WI38 (cell line): ENCODE data around the gene PXDN.

ENCODE experiments used
- H3K4me3 ChIP-seq: 2 replicates; pipeline ENCODE4 v1.5.1; 2011; ENCODE audit warnings: low read depth, mild to moderate bottlenecking, control low read depth, low read length
- TF ChIP-seq, protein P1 (sequence below): IDR thresholded peaks from 2 replicates; pipeline ENCODE4 v1.5.1; 2012; ENCODE audit warnings: low read depth, mild to moderate bottlenecking, control low read depth, low read length

PXDN gene

GRCh38 chr2:1773883-1774282, 29.6 kb upstream of the PXDN start:
- TF ChIP-seq, protein P1, sequence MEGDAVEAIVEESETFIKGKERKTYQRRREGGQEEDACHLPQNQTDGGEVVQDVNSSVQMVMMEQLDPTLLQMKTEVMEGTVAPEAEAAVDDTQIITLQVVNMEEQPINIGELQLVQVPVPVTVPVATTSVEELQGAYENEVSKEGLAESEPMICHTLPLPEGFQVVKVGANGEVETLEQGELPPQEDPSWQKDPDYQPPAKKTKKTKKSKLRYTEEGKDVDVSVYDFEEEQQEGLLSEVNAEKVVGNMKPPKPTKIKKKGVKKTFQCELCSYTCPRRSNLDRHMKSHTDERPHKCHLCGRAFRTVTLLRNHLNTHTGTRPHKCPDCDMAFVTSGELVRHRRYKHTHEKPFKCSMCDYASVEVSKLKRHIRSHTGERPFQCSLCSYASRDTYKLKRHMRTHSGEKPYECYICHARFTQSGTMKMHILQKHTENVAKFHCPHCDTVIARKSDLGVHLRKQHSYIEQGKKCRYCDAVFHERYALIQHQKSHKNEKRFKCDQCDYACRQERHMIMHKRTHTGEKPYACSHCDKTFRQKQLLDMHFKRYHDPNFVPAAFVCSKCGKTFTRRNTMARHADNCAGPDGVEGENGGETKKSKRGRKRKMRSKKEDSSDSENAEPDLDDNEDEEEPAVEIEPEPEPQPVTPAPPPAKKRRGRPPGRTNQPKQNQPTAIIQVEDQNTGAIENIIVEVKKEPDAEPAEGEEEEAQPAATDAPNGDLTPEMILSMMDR = no peak
- no peak overlapping the region for H3K4me3 ChIP-seq

DNA sequence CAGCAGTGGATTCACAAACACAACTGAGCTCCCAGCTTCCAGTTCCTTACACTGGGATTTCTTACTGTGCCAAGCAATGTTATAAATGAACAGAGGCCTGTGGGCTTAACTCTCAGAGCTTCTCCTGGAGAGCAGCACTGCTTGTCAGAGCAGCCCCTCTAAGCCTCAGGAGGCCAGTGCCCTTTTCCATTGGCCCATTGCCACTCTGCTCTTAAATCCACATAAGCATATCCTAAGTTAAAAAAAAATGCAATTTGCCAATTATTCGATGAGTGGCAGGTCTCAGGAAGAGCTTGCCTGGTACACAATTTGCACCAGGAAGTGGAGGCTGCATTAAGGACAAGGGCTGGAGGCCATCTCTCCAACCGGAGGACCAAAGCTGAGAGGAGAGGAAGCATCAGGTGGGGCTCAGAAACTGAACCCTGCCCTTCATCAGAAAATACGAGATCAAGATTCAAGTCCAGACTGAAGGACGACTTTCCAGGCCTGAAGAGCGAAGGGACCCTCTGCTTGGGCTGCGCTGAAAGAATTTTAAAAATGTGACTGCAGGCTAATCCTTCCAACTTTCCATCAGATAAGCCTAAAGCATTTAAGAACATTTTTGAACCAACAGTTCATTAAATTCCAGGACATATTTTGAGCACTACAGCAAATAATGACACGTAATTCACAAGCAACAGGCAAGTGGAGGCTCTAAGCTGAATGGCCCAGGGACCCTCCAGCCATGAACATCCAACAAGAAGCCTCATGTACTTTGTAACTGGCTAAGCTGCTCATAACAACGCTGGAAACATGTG, 28.4 kb upstream of the PXDN start:
- no peak overlapping the region for H3K4me3 ChIP-seq
- TF ChIP-seq, protein P1 = no peak

- TF ChIP-seq, protein P1 = no peak
- H3K4me3 ChIP-seq = no peak overlapping the region
Measured at GRCh38 chr2:1771626-1772280, 27.4 kb upstream of the PXDN start.

- TF ChIP-seq, protein P1 = no peak
- H3K4me3 ChIP-seq = no peak overlapping the region
Measured at GRCh38 chr2:1770566-1771380, 26.5 kb upstream of the PXDN start.

DNA sequence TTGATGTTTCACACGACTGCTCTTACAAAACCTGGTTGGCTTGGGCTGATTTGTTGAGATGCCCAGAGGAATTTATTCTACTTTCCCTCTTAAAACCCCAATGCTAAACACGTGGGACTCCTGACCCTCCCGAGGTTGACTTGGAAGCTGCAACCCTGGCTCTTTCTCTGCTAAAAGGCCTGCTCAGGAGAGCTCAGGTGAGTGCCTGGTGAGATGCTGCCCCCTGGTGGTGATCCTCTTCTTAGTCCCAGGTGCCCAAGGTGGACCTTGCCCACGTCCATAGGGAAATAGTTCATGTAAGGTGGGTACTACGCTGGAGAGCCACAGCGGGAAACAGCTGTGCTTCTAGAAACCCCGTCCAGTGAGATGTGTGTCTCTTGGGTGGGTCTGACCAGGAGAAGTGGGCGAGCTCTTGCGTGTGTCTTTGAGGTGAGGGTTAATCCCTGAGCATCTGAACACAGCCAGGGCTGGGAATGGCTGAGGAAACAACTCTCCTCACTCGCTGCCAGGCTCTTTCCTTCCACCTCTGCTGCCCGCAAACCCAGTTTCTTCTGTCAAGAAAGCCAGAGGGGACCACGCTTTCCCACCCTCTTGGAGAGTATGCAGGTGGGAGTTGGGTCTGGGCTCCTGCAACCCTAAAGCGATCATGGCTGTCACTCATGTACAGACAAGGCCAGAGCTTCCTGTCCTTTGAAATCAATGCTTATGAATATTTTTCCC, 25.5 kb upstream of the PXDN start:
- H3K4me3 ChIP-seq = no peak overlapping the region
- TF ChIP-seq, protein P1 = peak; percentile 86

- TF ChIP-seq, protein P1 = no peak
- H3K4me3 ChIP-seq = no peak overlapping the region
Measured at GRCh38 chr2:1767939-1768691, 23.8 kb upstream of the PXDN start.
